Inflammatory macrophage treated with lipopolysaccharide for 1 hour (primary cell): ENCODE measurements around the gene RXRG.

Source experiments
- DNase-seq, 2 donors: peaks; one replicate each; pipeline ENCODE4 v3.0.0-alpha.2; 2020 to 2022

The RXRG gene

DNA sequence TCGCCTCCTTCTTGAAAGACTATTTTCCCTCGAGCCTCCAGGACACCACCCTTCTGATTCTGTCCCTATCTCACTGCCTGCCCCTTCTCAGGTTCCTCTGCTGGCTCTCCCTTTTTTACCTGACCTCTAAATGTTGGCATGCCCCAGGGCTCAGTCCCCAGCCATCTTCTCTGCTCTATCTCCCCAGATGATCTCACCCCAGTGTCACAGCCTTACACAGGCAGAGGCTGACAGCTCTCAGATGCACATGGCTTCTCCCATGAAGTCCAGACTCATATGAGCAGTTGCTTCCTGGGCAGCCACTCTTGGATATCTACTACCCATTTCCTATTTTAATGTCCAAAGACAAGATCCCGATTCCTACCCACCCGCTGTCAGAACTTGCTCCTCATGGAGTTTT is 37.5 kb downstream of the RXRG start:
- DNase-seq = no peak

DNA sequence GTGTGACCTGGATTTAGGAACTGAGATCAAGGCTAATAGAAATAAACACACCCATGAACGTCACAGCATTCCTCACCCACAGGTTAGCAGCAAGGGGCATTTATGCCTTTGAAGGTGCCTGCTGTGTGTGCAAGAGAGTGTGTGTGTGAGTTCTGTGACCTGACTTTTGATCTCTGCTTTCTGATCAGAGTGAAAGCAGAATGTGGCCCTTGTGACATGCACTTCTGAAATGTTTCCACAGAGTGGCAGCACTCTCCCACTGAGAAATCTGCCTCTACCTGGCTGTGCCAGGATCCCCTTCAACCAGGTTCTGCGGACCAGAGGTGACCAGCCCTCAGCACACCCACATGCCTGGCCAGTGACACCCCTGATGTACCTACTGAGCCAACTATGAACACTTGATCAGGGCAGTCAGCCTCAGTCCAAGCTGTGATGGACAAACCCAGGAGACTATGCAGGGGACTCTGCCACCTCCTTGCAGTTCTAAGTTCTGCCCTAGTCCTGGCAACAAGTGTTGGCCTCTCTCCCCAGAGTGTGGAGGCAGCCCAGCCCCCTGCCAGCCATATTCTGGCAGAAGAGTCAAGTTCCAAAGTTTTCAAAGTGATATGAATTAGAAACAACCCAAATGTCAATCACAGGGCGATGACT is 41.0 kb downstream of the RXRG start:
- DNase-seq = peak; percentile 9 to 21

DNA sequence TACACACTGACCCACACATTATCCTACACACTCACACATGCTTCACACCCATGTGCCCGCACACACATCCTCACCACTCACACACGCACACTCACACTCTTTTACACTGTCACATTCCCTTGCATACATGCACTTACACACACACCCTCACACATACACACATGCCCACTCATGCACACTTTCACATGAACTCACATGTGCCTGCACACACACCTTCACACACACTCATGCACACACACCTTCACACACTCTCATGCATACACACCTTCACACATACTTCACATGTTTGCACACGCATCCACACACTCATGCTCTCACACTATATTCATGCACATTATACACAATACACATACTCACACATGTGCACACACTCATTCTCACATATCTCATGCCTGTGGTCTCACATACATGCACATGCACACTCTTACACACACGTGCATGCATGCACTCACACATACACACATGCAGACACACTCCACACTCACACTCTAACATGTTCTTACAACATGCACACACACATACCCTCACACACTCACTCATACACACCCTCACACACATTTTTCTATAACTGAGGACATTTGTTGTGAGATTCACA is 42.3 kb downstream of the RXRG start:
- DNase-seq = no peak

DNA sequence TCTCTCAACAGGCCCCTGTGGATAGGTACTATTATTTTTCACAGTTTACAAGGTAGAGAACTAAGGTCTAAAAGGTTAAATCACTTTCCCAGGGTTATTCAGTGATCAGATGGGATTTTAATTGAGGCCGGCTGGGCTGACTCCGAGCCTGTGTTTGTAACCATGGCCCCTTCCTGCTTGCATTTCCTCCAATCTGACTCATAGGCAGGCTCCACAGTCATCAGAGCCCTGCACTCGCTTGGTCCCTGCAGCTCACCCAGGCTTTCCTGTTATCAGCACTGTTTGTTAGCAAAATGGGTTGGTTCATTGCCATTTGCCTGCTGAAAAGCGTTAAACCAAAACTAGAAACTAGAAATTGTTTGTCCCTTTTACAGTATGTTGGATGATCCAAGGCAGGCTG is 47.0 kb downstream of the RXRG start:
- peak in 1 of 2 donors; percentile 4 for DNase-seq

DNA sequence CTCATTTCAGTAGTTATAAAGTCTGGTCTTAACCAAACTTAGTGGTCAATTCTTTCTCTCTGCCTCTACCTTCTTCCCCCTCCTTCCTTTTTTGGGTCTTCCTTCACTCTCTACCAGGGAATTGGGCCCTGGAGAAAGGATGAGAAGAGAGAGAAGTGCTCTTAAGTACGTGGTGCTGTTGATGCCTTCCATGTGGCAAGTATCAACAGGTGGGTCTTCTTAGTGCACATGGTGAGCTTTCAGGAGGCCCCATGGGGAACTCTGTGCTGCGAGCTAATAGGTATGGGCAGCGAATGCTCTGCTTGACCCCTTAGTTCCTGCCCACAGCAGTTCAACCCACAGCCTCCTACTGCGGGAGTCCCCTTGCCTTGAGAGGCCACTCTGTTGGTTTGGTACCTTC is 49.0 kb downstream of the RXRG start:
- no peak for DNase-seq

DNA sequence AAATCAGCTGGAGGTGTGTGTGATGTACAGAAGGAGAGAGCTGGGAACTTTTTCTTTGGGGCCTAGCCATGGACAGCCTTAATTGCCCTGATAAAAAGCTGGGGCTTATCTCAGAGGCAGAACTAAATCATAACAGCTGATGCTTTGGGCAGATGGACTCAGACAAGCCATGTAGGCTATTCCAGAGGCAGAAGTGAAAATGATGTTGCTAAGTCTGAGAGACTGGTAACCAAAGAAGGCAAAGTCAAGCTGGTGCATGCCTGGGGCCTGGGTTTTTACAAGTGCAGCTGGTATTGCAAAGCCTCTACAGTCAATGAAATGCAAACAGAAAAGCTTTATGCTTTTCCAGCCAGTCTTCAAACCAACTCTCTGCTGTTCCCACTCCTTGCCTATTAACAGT is 49.4 kb downstream of the RXRG start:
- DNase-seq = no peak

DNA sequence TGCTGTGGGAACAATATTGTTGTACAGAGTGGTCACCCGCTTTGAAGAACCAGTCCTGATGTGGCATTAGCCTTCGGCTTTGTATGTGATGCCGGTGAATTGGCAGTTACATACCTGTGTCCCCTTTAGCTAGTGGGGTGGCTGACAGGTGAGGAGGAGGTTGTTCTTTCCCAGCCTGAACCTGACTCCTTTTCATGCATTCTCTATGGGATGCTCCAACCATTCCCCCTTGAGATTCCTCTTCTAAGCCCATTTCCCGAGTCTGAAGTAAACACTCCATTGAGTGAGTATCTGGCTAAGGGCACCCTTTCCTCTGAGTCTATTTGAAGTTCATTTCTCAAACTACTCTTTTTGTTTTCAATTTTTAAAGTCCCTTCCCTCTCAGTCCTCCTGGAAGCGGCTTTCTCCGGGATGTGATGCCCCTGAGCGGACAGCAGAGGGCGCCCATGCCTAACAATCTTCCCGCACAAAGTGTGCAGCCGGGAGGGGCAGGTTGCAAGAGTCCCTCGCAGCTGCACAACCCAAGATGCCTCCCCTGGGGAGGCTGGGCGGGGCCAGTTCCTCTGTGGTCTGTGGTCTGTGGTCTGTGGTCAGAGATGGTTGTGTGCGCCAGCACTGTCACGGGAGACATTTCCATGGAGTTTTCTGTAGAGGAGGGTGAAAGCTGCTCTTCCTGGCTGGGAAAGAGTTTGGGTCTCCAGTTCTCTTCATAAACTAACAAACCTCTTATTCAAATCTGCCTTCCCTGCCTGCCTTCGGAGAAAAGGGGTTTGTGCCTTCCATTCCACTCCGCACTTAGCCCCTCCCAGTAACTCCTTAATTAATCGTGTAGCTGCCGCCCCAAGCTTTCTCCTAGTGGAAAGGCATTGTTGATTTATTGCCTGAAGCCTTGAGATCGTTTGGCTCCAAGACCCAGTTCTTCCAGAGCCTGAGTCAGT is 52.0 kb downstream of the RXRG start:
- peak; percentile 66 to 87 for DNase-seq

DNA sequence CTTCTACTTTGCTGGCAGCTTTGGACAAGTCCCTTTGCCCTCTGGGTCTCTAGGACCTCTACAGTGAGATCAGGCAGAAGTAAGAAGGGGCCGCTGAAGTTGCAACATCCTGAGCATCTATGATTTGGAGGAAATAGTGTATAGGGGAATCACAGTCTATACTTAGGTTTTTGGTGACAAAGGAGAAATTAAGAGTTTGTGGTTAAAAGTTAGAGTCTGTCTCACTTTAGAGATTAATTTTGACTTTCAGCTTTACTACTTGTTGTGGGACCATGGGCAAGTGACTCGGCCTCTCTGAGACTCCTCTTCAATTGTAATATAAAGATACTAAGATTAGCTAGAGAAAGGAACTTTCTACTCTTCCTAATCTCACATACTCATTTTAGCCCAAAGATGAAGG is 55.3 kb downstream of the RXRG start:
- DNase-seq = no peak

DNA sequence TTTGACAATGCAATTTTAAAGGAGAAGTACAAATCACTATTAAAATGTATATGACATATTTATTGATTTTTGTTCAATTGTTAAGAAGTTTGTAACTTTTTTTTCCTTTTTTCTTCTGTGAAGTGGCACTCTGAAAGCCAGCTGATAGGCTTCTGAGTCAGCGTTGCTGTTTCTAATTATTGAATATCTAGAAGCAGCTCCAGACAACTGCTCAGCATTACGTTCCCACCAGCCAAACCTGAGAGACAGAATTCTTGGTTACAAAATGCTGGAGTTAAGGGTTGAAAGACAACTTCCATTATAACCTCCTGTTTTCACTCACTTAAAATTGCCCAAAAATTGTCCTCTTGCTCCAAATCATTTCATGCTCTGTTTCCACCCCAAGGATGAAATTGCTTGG is 57.0 kb downstream of the RXRG start:
- no peak for DNase-seq

DNA sequence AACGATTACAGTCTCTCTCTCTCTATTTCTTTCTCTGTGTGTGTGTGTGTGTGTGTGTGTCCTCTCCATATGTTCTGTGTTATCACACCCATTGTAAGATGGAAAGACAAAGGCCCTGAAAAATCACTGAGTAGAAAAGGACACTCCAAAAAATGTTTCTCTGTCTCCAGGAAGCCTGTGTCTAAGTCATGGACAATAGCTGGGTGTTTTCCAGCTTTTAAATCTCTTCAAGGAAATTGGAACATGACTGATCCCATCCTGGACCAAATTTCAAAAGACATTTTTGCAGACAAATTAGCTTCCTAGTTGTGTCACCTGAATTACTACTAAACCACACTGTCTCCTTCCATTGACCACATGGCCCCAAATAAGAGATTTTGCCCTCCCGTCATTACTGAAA is 57.4 kb downstream of the RXRG start:
- no peak for DNase-seq

DNA sequence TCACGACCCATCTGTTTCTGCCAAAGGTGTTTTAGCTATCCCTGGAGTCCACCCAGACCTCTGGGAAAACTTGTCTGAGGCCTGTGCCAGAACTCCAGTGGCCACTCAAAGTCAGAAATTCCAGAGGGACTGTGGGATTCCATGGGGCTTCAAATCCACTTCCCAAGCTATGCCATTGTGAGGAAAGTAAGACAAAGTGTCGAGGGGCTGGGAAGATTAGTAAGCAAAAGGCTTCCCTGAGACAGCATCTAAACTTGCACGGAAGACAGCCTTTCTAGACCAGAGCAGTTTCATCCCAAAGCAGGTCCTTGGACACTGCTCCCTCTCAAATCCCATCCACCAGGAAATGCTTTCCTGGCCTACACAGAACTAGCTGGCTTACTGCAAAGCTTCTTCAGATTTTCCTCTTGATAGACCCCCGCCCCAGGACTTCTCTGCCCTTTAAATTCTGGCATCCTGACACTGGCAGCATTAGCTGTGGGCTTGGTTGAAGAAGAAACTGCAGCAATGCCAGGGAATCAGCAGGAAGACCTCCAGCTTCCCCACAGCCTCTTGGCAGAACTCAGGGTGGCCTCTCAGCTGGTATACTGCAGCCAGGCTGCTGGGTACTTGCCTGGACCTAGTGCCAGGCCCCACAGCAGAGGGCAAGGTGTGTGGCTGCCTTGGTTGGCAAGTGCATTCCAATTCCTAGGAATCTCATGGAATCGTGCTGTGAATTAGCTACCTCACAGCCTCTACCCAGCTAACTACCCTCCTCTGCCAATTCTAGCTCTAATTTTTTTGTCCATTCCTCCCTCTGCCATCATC is 61.1 kb downstream of the RXRG start:
- no peak for DNase-seq

DNA sequence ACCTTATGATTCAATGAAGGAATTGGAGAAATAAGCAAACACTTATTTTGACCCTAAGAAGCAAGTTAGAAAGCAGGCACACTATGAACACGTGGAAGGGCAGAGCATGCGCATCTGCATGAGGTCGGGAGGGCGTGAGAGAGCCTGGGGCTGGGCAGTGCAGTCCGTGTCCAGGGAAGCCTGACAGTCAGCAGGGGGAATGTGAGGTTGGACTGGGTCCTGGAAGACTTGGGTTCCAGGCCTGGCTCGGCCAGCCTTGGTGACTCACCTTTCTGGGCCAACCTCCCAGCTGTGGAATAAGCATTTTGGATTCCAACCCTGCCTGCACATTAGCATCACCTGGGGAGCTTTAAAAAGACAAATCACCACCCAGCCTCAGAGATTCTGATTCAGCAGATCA is 61.9 kb downstream of the RXRG start:
- no peak for DNase-seq

DNA sequence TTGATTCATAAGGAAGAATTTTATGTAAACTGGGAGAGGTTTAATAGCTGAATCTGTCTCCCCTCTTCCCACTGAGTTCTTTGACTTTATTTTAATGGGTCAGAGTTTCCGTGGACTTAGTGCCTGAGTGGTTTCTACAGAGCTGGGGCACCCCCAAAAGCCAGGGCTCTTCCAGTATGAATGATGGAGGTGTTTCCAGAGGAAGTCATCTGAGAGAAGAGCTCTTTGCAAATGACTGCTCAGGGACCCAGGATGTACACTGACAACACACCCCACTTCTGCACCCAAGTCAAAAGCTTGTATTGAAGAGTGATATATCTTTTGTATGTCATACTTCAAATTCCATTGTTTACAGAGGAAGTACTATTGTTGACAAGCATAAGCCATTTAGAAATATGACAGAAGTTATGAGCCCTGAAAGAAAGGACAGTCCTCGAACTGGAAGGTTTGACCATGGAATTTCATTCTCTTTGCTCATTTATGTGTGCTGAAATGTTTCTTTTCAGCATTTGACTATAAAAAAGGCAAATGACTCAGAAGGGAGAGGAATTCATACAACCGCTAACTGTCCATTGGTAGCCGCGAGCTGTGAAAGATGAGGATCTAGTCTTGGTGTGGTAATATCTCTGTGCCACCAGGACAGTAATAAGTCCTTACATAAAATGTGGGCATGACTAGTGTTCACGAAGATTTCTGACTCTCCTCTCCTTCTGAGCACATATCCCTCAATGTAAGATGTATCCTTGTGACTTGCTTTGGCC is 63.0 kb downstream of the RXRG start:
- no peak for DNase-seq

DNA sequence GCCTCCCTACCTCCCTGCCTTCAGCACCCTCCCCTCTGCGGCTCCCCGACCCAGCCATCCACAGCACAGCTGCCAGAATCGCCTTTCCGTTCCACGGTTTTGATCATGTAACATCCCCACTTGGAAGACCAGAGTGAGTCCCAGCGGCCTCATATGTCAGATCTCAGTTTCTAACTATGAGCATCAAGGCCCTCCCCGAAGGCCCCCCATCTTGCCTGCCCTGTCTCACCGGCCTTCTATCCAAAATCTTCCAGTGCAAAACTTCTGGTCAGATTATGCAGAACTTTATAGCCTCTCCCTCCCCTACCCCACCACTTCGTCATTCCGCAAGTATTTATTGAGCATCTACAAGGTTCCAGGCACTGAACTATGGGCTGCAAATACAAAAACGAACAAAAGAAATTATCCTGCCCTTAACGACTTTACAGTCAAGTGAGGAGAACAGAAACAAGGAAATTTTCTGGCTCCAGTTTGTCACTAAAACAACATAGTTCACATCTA is 68.1 kb downstream of the RXRG start:
- DNase-seq = no peak

DNA sequence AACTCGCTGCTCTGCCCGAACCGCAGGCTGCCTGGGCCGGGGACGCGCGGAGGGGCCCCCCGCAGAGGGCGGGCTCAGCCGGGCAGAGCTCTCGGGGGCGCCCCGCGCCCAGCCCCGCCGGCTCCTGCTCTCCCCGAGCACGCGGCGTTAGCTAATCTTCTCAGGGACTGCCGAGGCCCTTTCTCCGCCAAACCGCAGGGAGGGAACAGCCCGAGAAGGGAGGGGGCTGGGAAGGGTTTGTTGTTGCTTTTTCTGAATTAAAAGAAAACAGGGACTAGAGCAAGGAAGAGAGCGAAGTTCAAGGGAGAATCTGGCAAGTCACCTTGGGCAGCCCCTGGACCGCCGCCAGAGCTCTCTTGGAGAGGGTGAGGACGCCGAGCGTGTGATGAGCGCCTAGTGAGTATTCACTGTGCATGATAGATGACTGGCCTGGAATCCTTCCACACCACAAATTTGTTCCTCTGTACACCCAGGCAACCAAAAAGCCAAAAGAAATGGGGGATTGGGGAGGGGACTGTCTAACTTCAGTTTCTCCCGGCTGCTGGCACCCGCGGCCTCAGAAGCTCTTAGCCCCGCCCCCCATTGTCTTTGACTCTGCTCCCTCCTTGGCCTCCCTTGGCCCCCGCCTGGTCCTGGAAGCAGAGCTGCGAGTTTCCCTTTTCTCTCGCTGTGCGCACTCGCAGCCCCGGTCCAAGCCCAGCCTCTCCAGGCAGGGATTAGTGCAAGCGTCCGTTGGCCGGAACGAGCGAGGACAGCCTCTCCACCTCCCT is 68.7 kb downstream of the RXRG start:
- DNase-seq = peak in 1 of 2 donors; percentile 10

DNA sequence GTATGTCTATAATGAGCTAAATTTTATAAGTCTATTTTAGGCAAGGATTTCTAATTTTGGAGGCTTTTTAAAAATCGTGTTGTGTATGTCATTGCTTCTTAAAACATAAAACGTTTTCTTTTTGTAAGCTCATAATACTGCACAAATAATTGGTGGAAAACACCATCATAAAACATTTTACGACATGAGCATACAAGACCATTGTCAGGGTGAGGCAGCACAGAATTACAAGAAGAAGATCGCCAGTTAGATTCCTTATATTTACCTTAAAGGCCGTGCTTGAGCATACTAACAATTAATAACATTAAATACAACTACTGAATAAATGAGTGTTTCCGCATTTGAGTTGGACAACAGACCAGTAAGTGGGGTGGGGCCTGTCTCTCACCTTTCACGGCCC is 69.3 kb downstream of the RXRG start:
- DNase-seq = no peak

DNA sequence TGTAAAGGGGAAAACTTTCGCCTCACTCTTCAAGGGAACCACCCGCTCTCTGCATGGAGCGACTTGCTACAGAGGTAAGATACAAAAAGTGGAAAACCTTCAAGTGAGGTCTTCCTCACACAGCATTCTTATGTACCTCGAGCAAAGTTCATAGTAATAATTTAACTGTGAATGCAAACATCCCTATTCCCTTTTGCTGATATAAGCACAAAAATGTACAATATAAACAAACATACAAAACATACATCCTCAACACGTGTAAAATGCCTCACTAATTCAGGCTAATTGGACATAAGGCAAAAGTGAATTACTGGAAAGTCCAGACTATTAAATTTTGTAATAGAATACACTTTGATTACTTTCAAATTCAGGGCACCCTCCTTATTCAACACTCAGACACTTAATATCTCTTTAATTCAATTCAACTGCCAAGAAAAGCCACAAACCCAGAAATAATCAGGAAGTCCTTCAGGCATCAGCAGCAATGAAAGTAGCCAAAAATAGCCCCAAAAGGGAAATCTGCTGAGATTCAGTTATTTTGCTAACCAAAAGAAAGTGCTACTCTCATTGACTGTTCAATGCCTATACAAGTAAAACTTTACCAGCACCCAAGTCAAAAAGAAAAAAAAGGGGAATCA is 73.2 kb downstream of the RXRG start:
- peak in 1 of 2 donors; percentile 18 for DNase-seq

DNA sequence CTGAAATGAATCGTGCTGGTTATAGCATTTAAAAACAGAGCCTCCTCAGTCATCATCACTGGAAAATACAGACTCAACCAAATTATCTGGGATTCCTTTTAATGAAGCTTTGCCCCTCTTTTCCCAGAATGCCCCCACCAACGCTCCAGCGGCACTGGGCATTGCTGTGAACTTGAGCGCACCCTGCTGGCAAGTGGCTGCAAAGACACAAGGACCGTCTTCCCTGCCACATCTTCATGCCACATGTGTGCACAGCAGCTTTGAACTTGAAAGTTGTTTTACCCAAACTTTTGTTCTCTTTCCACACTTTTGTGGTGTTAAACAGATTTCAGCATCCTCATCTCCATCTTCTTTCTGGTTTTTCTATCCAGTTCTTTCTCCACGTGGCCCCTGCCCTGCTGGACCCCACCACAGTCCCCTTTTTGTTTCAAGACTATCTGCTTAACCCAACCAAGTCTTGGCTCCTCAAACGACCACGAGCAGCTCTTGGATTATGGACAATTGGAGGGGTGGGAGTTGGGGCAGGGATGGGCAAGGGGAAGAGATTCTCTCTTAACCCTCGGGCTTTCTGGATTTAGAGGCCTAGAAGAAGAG is 75.6 kb downstream of the RXRG start:
- peak; percentile 25 to 71 for DNase-seq

DNA sequence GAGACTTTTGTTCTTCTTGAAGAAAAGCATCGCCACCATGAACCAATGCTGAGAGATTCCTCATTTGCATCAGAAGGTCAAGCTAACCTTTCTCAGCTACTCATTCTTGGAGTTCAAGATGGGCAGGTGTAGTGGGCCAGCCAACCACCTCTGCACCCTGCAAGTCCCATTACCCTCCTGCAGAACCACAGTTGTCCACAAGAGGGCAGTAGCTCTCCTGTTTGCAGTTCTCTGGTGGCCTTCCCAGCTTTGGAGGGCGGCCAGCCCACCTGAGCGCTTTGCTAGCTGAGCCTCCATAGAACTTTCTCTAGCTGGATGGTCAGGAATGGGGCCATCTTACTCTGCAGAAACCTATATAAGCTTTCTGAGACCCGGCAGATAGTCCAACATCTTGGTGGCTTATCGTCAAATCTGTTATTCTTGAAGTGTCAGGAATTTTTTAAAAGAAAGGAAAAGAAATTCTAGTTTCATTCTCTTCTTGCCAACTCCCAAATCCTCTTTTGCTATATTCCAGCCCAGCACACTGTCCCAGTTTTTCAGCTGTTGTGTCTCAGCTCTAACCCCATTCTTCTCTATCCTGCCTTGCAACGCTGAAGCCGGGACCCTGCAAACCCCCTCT is 77.4 kb downstream of the RXRG start:
- DNase-seq = peak; percentile 32 to 85

DNA sequence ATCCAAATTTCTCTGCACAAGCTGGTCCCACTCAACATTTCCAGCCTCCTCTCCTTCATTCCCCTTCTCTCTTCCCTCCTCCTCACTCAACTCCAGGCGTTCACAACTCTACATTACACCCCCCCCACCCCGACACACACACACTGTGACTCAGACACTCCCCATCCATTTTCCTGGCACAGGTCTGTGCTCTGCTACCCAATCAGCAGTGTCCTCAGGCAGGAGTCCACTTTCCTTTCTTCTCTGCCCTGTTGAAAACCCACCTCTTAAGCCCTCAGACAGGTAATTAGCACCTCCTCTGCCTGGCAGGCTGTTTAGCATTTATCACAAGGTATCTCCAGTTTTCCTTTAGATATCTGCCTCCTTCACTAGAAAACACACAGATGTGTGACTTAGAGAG is 79.6 kb downstream of the RXRG start:
- no peak for DNase-seq
